K562 (cell line): Measurements from ENCODE around the gene PHF21A. TPM values are rescaled to one million over a fixed set of nuclear protein-coding genes. Genes with fewer than 3 reads are reported as not detected.

Source experiments
- ATAC-seq: fragments of 200-7000 bp; cut with Tn5 transposase; 3 replicates; pipeline ENCODE4 v1.9.1; 2020; ENCODE audit warnings: moderate library complexity
- BruUV-seq: library from RNA; stranded (reverse); fragments of 400-500 nt; replicated peaks from 2 replicates; lab custom pipeline; 2021; lab: Mats Ljungman, UMichigan
- CTCF ChIA-PET: fragments of 300-600 bp; formaldehyde crosslinking; extraction: SDS; loops from one replicate; lab custom pipeline; 2021; ENCODE audit warnings: low intra/inter-chr PET ratio; lab: Yijun Ruan, JAX
- POLR2A ChIA-PET: fragments of 300-600, 350-650 bp; sonication (Branson Sonifier 250); formaldehyde crosslinking; extraction: SDS; loops from one replicate; lab custom pipeline; 2021; ENCODE audit warnings: antibody characterized with exemption, inconsistent platforms; lab: Yijun Ruan, JAX
- DNase-seq, 4 experiments: peaks; one replicate each; pipeline versions ENCODE4 v3.0.0 to v3.0.0-alpha.2; 2011 to 2018; ENCODE audit warnings: low spot score in 3 of 4, mixed read lengths in 3 of 4; ENCODE audit errors: extremely low read depth in 1 of 4
- FAIRE-seq: peaks from 2 replicates; lab custom pipeline; 2011; peaks lifted over from hg19 to GRCh38; lab: Jason Lieb, UNC
- H2AFZ ChIP-seq: 2 replicates; pipeline ENCODE4 v1.6.0; 2011; ENCODE audit warnings: low read depth, low read length, control low read depth, inconsistent platforms
- H3K27ac ChIP-seq: fragments of 200-600 bp; 3 replicates; pipeline ENCODE4 v1.8.0; 2011; ENCODE audit warnings: low read depth, mild to moderate bottlenecking, control low read depth, inconsistent platforms, low read length, moderate library complexity, mixed read lengths; ENCODE audit errors: extremely low read depth
- H3K27me3 ChIP-seq, 2 experiments: fragments of 300-600 bp in 1 of 2; 2 replicates in 1 of 2; 3 replicates in 1 of 2; pipeline versions ENCODE4 v1.6.0 to v1.8.0; 2011; ENCODE audit warnings: inconsistent platforms in 2 of 2, low read length in 2 of 2, mild to moderate bottlenecking in 1 of 2, mixed read lengths in 1 of 2, moderate library complexity in 1 of 2; ENCODE audit not compliant: control insufficient read depth in 2 of 2, insufficient read depth in 2 of 2
- H3K36me3 ChIP-seq: fragments of 300-600 bp; 3 replicates; pipeline ENCODE4 v1.8.0; 2011; ENCODE audit warnings: mild to moderate bottlenecking, low read length, inconsistent platforms; ENCODE audit not compliant: control insufficient read depth, insufficient read depth
- H3K4me1 ChIP-seq, 2 experiments: fragments of 200-600 bp in 1 of 2; replicated peaks in 1 of 2; 2 replicates in 1 of 2; 3 replicates in 1 of 2; pipeline versions ENCODE4 v1.5.1 to v1.8.0; 2011; ENCODE audit warnings: inconsistent platforms in 2 of 2, low read length in 2 of 2, mild to moderate bottlenecking in 1 of 2, mixed read lengths in 1 of 2, moderate library complexity in 1 of 2; ENCODE audit not compliant: control insufficient read depth in 2 of 2, insufficient read depth in 2 of 2
- H3K4me2 ChIP-seq: 2 replicates; pipeline ENCODE4 v1.6.1; 2011; ENCODE audit warnings: low read length, control low read depth, inconsistent platforms, mixed read lengths; ENCODE audit not compliant: insufficient read depth
- H3K4me3 ChIP-seq: fragments of 200-600 bp; sonication (generic), shearing (Covaris generic); 2 replicates; pipeline ENCODE4 v1.5.1; 2016; ENCODE audit warnings: control low read depth, inconsistent platforms
- H3K79me2 ChIP-seq: fragments of 200-600 bp; 3 replicates; pipeline ENCODE4 v1.8.0; 2011; ENCODE audit warnings: low read length, inconsistent platforms; ENCODE audit not compliant: control insufficient read depth, insufficient read depth
- H3K9ac ChIP-seq, 2 experiments: 2 replicates each; pipeline versions ENCODE4 v1.6.0 to v1.6.1; 2011; ENCODE audit warnings: low read depth in 2 of 2, low read length in 2 of 2, control low read depth in 1 of 2, inconsistent platforms in 1 of 2, mild to moderate bottlenecking in 1 of 2, mixed read lengths in 1 of 2; ENCODE audit not compliant: insufficient read depth in 1 of 2
- H3K9me1 ChIP-seq: one replicate; pipeline ENCODE4 v1.6.0; 2011; ENCODE audit warnings: inconsistent platforms, mild to moderate bottlenecking, low read length, moderate library complexity; ENCODE audit not compliant: control insufficient read depth, insufficient read depth
- H3K9me3 ChIP-seq: replicated peaks from 2 replicates; pipeline ENCODE4 v1.5.1; 2011; ENCODE audit warnings: low read depth, low read length, inconsistent platforms; ENCODE audit not compliant: control insufficient read depth, insufficient read depth
- H4K20me1 ChIP-seq: replicated peaks from 2 replicates; pipeline ENCODE4 v1.6.1; 2011; ENCODE audit warnings: low read length, inconsistent platforms, mixed read lengths; ENCODE audit not compliant: control insufficient read depth, insufficient read depth
- BDP1 ChIP-seq: IDR thresholded peaks from 3 replicates; pipeline ENCODE4 v1.6.1; 2011; ENCODE audit not compliant: insufficient read length, insufficient read depth
- CBX1 ChIP-seq: sonication (generic); IDR thresholded peaks from 2 replicates; pipeline ENCODE4 v1.6.1; 2016; ENCODE audit warnings: antibody characterized with exemption, low read depth, mild to moderate bottlenecking
- CCNT2 ChIP-seq: IDR thresholded peaks from 2 replicates; pipeline ENCODE4 v1.6.1; 2011; ENCODE audit warnings: borderline replicate concordance, low read depth, mild to moderate bottlenecking, moderate library complexity, mixed read lengths, low read length; ENCODE audit not compliant: insufficient read length; ENCODE audit errors: extremely low read depth
- L3MBTL2 ChIP-seq: fragments of 450-650 bp; IDR thresholded peaks from 2 replicates; pipeline ENCODE4 v1.6.1; 2016; ENCODE audit warnings: mild to moderate bottlenecking, moderate library complexity
- NRF1 ChIP-seq, 2 experiments: fragments of 450-650 bp; IDR thresholded peaks in 1 of 2; conservative IDR thresholded peaks in 1 of 2; 2 replicates each; pipeline ENCODE4 v1.6.1; 2014; ENCODE audit warnings: mild to moderate bottlenecking in 2 of 2
- NUFIP1 ChIP-seq: fragments of 450-650 bp; IDR thresholded peaks from 2 replicates; pipeline ENCODE4 v1.6.1; 2018; ENCODE audit not compliant: partially characterized antibody
- POLR2AphosphoS5 ChIP-seq: IDR thresholded peaks from 2 replicates; pipeline ENCODE4 v1.6.1; 2011; ENCODE audit warnings: mild to moderate bottlenecking, low read depth, low read length, moderate library complexity; ENCODE audit not compliant: control insufficient read depth, insufficient read depth
- PRMT5 ChIP-seq: sonication (generic); formaldehyde crosslinking; IDR thresholded peaks from 2 replicates; pipeline ENCODE4 v1.5.0; 2020; ENCODE audit warnings: missing genetic modification reagents
- PYGO2 ChIP-seq: fragments of 450-650 bp; IDR thresholded peaks from 2 replicates; pipeline ENCODE4 v1.6.1; 2016; ENCODE audit warnings: mild to moderate bottlenecking, missing genetic modification characterization, moderate library complexity, missing compliant biosample characterization
- RBM34 ChIP-seq: fragments of 200-400 bp; formaldehyde crosslinking; IDR thresholded peaks from 2 replicates; pipeline ENCODE4 v1.6.1; 2018; ENCODE audit warnings: low read length, borderline replicate concordance; ENCODE audit not compliant: insufficient read depth
- U2AF1 ChIP-seq: fragments of 200-400 bp; formaldehyde crosslinking; optimal IDR thresholded peaks from 2 replicates; pipeline ENCODE3; 2017; ENCODE audit warnings: mild to moderate bottlenecking, low read depth, low read length, moderate library complexity
- ZKSCAN1 ChIP-seq: fragments of 150-350 bp; IDR thresholded peaks from 2 replicates; pipeline ENCODE4 v1.6.1; 2016; ENCODE audit warnings: low read depth, low read length
- in situ Hi-C: fragments of 300-500 bp; cut with MboI; formaldehyde crosslinking; loops from 4 replicates; pipeline ENCODE4 v1.15.0; 2018; ENCODE audit warnings: inconsistent platforms, mixed read lengths
- intact Hi-C: fragments of 100-400 bp; cut with micrococcal nuclease; formaldehyde crosslinking; loops from 2 replicates; pipeline ENCODE4 v1.14.2; 2022
- polyA plus RNA-seq, 8 experiments: library from polyadenylated mRNA; depleted of rRNA in 4 of 8; stranded (reverse) in 5 of 8; unstranded in 3 of 8; fragments of >200 nt; fragmentation: Nextera tagmentation in 2 of 8; fragmentation: Illumina TruSeq in 1 of 8; extraction: Ambion mirVana in 2 of 8; extraction: Trizol in 1 of 8; gene quantifications; 2 replicates each; pipeline versions ENCODE4 v1.2.1 to v1.2.3, GENCODE V29; 2011 to 2014; ENCODE audit warnings: inconsistent platforms in 1 of 8, missing spikeins in 1 of 8
- total RNA-seq, 7 experiments: library from RNA; depleted of rRNA in 6 of 7; stranded (reverse); fragments of >200 nt in 6 of 7; fragmentation: Illumina TruSeq in 2 of 7; extraction: Trizol in 2 of 7; gene quantifications; 2 replicates each; pipeline versions ENCODE4 v1.2.1 to v1.2.3, GENCODE V29; 2011 to 2021; ENCODE audit warnings: low replicate concordance in 1 of 7
- TF ChIP-seq, protein P1 (sequence below): fragments of 450-650 bp; IDR thresholded peaks from 2 replicates; pipeline ENCODE4 v1.6.1; 2018; ENCODE audit not compliant: partially characterized antibody
- TF ChIP-seq, protein P2 (sequence below): fragments of 450-650 bp; conservative IDR thresholded peaks from 2 replicates; pipeline ENCODE4 v1.6.1; 2016; ENCODE audit warnings: missing genetic modification characterization, low read depth, mild to moderate bottlenecking, control low read depth, missing compliant biosample characterization

PHF21A gene
- total and polyA plus RNA-seq, 9 of the 15 experiments (the other 6 are each of a cell fraction or from before 2014, with no cell fraction given), result 1.5 to 32.4 (median 10.7) TPM

DNA sequence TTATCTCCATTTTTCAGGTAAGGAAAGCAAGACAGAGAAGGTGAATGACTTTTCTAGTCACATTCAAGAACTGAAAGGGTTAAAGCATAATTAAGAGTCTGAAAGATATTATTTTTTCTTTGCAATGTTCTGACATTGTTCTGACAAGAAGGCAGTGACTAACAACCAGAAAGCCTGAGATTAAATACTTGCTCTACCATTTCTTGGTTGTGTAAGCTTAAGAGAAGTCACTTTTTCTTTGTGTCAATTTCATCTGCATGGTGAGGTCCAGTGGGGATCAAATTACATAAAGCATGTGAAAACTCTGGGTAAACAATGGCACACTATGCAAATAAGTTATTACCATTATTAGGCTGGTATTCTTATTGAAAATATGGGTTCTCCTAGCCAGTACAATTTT is 73.7 kb downstream of the PHF21A start:
- H3K4me2 ChIP-seq, result no peak overlapping the region
- CTCF ChIA-PET, result no interaction called here
- no peaks in the 10 kb centered on the region for H3K27me3 ChIP-seq
- no peak overlapping the region for H2AFZ ChIP-seq
- ATAC-seq, result no peak
- no peaks in the 10 kb centered on the region for H3K79me2 ChIP-seq
- DNase-seq, result no peak
- no peaks in the 10 kb centered on the region for H3K9me3 ChIP-seq
- intact Hi-C loops, result no loop called here
- no peak for FAIRE-seq
- H3K9ac ChIP-seq, result no peak overlapping the region
- BruUV-seq, result no TSS peak
- H3K36me3 ChIP-seq, result no peaks in the 10 kb centered on the region
- H3K27ac ChIP-seq, result no peak overlapping the region
- in situ Hi-C loops, result no loop called here
- H4K20me1 ChIP-seq, result no peaks in the 10 kb centered on the region
- H3K4me3 ChIP-seq, result no peak overlapping the region
- TF ChIP-seq CBX1 (no peak), NRF1 (conservative IDR thresholded peaks at IDR 0.05 in 1 of 2, IDR thresholded peaks at IDR 0.05 in 1 of 2) (no peak), POLR2AphosphoS5 (no peak), PRMT5 (CRISPR knock-in tag) (no peak), ZKSCAN1 (no peak), CCNT2 (no peak), NUFIP1 (no peak), RBM34 (no peak), PYGO2 (tag) (no peak), L3MBTL2 (no peak), BDP1 (no peak), U2AF1 (no peak)
- TF ChIP-seq, protein P1, sequence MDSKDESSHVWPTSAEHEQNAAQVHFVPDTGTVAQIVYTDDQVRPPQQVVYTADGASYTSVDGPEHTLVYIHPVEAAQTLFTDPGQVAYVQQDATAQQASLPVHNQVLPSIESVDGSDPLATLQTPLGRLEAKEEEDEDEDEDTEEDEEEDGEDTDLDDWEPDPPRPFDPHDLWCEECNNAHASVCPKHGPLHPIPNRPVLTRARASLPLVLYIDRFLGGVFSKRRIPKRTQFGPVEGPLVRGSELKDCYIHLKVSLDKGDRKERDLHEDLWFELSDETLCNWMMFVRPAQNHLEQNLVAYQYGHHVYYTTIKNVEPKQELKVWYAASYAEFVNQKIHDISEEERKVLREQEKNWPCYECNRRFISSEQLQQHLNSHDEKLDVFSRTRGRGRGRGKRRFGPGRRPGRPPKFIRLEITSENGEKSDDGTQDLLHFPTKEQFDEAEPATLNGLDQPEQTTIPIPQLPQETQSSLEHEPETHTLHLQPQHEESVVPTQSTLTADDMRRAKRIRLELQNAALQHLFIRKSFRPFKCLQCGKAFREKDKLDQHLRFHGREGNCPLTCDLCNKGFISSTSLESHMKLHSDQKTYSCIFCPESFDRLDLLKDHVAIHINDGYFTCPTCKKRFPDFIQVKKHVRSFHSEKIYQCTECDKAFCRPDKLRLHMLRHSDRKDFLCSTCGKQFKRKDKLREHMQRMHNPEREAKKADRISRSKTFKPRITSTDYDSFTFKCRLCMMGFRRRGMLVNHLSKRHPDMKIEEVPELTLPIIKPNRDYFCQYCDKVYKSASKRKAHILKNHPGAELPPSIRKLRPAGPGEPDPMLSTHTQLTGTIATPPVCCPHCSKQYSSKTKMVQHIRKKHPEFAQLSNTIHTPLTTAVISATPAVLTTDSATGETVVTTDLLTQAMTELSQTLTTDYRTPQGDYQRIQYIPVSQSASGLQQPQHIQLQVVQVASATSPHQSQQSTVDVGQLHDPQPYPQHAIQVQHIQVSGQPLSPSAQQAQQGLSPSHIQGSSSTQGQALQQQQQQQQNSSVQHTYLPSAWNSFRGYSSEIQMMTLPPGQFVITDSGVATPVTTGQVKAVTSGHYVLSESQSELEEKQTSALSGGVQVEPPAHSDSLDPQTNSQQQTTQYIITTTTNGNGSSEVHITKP, result no peak
- TF ChIP-seq, protein P2, sequence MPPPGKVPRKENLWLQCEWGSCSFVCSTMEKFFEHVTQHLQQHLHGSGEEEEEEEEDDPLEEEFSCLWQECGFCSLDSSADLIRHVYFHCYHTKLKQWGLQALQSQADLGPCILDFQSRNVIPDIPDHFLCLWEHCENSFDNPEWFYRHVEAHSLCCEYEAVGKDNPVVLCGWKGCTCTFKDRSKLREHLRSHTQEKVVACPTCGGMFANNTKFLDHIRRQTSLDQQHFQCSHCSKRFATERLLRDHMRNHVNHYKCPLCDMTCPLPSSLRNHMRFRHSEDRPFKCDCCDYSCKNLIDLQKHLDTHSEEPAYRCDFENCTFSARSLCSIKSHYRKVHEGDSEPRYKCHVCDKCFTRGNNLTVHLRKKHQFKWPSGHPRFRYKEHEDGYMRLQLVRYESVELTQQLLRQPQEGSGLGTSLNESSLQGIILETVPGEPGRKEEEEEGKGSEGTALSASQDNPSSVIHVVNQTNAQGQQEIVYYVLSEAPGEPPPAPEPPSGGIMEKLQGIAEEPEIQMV, result no peak
- H3K9me1 ChIP-seq, result no peaks in the 10 kb centered on the region
- POLR2A ChIA-PET, result interaction anchor here (0.9 kb wide), 1 partner anchor 9 kb away, joined by 3 read pairs; no protein-coding TSS in a partner anchor
- peaks cover 0 to 9% of the 10 kb centered on the region in 2 experiments; a peak in 3 of 5 replicates for H3K4me1 ChIP-seq
